Kasumi-1 (cell line): ENCODE measurements around the gene TSPAN1.
A peak's percentile ranks its signal among the peaks of the same experiment; 100 is the strongest.
"Not testable (repeated sequence)": the region's sequence is repeated elsewhere in the genome, so short reads cannot be mapped to it uniquely, and the experiment has no call there.

Experiments used
- DNase-seq, 2 experiments: peaks; one replicate each; lab custom pipeline; 2025; lab: John Stamatoyannopoulos, UW

The TSPAN1 gene

DNA sequence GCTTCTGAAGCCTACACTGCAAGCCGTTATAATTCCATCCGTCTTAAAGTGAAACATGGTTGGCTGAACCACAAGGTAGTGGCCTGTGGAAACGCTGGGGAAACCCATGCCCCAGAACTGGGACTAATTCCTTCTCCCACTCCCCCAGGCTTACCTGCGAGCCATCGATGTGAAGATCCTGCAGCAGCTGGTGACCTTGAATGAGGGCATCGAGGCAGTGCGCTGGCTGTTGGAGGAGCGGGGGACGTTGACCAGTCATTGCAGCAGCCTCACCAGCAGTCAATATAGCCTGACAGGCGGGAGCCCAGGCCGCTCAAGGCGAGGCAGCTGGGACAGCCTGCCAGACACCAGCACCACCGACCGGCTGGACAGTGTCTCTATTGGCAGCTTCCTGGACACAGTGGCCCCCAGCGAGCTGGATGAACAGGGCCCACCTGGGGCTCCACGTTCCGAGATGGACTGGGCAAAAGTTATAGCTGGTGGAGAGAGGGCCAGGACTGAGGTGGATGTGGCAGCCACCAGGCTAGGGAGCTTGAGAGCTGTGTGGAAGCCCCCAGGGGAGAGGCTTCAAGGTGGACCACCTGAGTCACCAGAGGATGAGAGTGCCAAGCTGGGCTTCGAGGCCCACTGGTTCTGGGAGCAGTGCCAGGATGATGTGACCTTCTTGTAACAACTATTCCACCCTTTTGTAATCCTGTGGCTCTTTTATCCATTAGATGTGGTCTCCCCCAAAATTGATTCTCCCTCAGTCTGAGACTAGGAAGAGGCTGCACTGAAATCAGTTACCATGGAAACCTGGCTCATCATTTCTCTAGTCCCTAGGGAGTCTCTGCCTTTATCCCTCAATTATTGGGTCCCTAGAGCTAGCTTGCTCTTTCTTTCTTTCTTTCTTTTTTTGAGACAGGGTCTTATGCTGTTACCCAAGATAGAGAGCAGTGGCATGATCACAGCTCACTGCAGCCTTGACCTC lies 44.9 kb downstream of the TSPAN1 start:
- no peak for DNase-seq

DNA sequence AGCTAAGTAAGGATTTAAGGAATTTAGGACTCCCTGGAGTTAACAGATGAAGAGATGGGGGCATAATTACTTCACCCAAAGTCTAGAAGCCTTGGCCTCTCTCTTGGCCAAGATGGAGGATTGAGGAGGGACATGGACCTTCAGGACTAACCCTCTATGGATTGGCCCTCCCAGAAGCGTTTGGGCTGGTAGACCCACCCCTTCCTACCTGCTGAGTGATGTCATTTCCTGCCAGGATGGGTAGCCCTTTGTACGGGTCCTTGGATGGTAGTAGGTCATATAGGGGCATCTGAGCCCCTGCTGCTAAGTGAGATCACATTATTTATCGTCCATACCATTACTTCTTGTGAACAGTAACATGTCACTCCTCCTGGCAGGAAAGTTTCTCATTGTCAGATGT lies 45.9 kb downstream of the TSPAN1 start:
- no peak for DNase-seq

- no peak for DNase-seq
These were observed 46.9 kb downstream of the TSPAN1 start for GRCh38 chr1:46221749-46222148.

DNA sequence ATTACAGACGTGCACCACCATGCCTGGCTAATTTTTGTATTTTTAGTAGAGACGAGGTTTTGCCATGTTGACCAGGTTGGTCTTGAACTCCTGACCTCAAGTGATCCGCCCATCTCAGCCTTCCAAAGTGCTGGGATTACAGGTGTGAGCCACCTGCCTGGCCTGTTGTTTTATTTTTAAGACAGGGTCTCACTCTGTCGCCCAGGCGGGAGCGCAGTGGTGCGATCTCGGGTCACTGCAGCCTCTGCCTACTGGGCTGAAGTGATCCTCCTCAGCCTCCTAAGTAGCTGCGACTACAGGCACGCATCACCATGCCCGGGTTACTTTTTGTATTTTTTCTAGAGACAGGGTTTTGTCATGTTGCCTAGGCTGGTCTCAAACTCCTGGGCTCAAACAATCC lies 48.2 kb downstream of the TSPAN1 start:
- not testable (repeated sequence) for DNase-seq

GRCh38 chr1:46223472-46223943 lies 48.6 kb downstream of the TSPAN1 start:
- peak; percentile 78 to 85 for DNase-seq

GRCh38 chr1:46224966-46225365 lies 50.1 kb downstream of the TSPAN1 start:
- no peak for DNase-seq

GRCh38 chr1:46231231-46231630 lies 56.3 kb downstream of the TSPAN1 start:
- DNase-seq = not testable (repeated sequence)
